Measurements from ENCODE around the gene RETREG1.

- TF ChIP-seq CTCF (IDR thresholded peaks at IDR 0.05): no peak
- TF ChIP-seq RAD21 (IDR thresholded peaks at IDR 0.05; ENCODE audit: low read length): no peak
- no peak for TF ChIP-seq EP300 (IDR thresholded peaks at IDR 0.05; ENCODE audit: borderline replicate concordance in 1 of 2, low read depth in 1 of 2, low read length in 1 of 2)
Observed at GRCh38 chr5:16505904-16506303, 110.9 kb downstream of the RETREG1 start.

Data from SK-N-SH (cell line).